Measurements from ENCODE around the gene CIPC.

CIPC gene

GRCh38 chr14:77153802-77154201, 55.7 kb downstream of the CIPC start:
- DNase-seq (ENCODE audit: low spot score) = no peak

- no peak for DNase-seq (ENCODE audit: low spot score)
Observed at GRCh38 chr14:77154421-77154820, 56.4 kb downstream of the CIPC start.

- no peak for DNase-seq (ENCODE audit: low spot score)
Observed at GRCh38 chr14:77155083-77155482, 57.0 kb downstream of the CIPC start.

GRCh38 chr14:77157740-77158139, 59.7 kb downstream of the CIPC start:
- no peak for DNase-seq (ENCODE audit: low spot score)

GRCh38 chr14:77158175-77158881, 60.3 kb downstream of the CIPC start:
- DNase-seq (ENCODE audit: low spot score) = no peak

GRCh38 chr14:77158882-77159255, 60.8 kb downstream of the CIPC start:
- DNase-seq (ENCODE audit: low spot score) = no peak

- DNase-seq (ENCODE audit: low spot score) = no peak
Observed at GRCh38 chr14:77161011-77161410, 63.0 kb downstream of the CIPC start.

Measured in CD4-positive, alpha-beta T cell treated with Interleukin-15 for 4 hours (primary cell).